D341Med (cell line): ENCODE measurements around the gene IST1.
A peak's percentile ranks its signal among the peaks of the same experiment; 100 is the strongest.
"Not testable (repeated sequence)": the region's sequence is repeated elsewhere in the genome, so short reads cannot be mapped to it uniquely, and the experiment has no call there.

ENCODE experiments used
- DNase-seq: peaks from one replicate; pipeline ENCODE4 v3.0.0; 2012; ENCODE audit warnings: low spot score

The IST1 gene

DNA sequence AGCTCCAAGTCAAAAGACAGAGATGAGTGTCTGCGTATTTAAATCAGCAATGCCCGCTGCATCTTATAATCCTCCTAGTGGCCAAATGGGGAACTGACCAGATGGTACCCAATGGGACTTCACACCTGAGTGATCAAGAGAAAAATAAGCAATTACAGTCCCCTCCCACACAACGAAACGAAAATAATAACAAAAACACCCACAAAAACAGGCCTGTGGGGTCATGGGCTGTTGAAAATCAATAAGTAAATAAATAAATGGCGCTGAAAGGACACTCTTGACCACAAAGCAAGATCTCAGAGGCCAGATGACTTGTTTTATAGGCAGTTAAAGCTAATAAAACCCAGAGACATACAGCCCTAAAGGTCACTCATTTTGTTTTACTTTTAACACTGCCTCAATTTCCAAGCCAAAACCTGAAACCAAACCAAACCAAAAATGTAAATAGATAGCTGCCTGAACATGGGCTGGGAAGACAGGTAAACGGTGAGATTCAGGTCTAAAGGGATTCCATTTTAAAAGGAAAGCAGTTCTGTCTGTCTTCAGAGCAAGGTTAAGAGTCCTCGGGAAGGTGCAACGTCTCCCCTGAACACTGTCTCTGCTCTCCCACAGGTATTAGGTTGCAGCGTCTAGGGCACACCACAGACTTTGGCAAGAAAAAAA, 12.7 kb upstream of the IST1 start:
- peak; percentile 65 for DNase-seq

DNA sequence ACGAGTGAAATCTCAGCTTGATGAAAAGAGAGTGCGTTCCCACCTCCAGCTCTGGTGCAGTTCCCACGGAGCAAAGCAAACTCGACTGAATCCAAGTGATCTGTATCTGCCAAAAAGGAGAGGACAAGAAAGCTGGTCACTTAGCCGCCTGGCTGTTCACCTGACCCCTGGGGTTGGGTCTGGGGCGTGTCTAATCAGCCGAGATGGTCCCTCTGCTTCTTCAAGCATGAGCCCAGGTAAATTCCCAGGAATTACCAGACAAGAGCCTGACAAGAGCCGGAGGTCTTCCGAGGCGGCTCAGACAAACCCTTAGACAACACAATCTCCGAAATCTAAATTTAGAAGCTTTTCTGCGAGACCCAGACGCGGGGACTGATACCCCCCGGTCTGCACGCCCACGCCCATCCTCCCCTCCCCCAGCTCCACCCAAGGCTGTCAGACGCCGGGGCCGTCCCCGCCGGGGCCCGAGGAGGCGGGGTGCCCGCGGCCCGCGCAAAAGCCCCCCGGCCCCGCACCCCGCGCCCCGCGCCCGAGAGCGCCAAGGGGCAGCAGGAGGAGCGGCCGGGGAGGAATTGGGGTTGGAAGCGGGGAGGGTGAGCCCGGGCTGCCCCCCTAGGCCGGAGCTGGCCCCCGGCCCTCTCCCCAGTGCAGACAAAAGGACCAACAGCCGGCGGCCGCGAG, 12.0 kb upstream of the IST1 start:
- DNase-seq = peak; percentile 76

DNA sequence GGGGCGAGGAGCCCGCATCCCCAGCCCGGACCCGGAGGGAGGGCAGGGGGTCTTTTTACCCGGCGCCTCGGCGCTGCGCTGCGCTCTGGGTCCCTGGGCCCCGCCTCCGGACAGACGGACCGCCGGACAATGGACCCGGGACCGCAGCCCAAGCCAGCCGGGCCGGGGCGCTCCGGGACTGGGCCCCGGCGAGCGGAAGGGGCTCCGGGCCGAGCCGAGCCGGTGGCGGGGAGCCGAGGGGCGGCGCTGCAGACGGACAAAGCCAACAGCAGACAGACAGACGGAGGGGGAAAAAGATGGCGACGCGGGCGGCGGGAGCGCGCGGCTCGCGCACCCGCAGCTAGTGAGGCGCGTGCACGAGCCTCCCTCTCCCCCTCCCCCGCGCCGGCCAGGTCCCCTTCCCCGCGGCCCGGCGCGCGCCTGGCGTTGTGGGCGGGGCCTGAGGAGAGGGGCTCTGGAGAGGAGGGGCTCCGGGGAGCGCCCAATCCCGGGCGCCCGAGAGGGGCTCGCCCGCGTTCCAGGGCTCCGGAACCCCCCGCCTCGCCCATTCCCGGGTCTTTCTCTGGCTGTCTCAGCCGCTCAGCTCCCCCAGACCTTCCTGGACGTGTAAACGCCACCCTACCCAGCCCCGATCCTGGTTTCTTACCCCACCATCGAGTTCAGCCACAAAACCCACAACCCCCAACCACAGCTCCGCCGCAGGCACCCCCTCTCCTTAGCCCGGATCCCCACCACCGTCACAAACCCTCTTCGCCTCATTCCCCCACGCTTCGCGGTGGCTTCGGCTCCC, 11.3 kb upstream of the IST1 start, which contains the start of gene ZNF821:
Gene ZNF821, minus strand, starts transcription at position 334 of the 790 bp plus-strand sequence. CDS start 4,236 bp downstream, outside the sequence.
- DNase-seq = peak; percentile 97

DNA sequence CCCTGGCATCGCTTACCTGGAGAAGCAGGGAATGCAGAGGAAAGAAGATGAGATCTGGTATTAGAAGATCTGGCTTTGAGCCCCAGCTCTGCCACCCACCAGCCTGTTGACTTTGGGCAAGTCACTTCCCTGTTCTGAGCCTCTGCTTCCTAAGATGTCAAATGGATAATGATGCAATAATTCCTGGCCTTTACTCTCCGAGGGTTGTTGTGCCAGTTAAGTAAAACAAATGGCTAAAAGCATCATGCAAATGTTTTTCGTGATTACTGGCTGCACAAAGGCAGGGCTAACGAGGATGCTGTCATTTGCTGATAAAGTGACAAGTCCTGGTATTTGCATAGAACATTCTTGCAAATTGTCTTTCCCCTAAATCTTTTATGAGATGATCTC, 10.1 kb upstream of the IST1 start:
- no peak for DNase-seq

DNA sequence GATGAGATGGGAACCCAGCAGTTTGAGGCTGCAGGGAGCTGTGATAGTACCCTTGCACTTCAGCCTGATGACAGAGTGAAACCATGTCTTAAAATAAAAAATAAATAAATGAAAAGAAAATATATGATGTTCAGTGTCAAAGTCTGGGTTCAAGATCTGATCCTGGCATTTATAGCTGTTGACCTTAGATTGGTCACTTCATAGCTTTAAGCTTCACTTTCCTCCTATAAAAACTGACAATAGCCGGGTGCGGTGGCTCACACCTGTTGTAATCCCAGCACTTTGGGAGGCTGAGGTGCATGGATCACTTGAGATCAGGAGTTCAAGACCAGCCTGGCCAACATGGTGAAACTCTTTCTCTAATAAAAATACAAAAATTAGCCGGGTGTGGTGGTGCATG, 6.2 kb upstream of the IST1 start:
- no peak for DNase-seq

DNA sequence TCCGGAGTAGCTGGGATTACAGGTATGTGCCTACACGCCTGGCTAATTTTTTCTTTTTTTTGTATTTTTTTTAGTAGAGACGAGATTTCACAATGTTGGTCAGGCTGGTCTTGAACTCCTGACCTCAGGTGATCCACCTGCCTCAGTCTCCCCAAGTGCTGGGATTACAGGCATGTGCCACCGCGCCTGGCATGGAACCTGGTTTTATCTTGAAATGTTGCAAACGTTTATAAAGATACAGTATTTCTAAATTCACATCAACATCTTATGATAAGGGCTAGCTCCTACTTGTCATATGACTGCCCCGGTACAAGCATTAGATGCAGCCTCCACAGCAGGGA, 1.5 kb upstream of the IST1 start:
- no peak for DNase-seq

DNA sequence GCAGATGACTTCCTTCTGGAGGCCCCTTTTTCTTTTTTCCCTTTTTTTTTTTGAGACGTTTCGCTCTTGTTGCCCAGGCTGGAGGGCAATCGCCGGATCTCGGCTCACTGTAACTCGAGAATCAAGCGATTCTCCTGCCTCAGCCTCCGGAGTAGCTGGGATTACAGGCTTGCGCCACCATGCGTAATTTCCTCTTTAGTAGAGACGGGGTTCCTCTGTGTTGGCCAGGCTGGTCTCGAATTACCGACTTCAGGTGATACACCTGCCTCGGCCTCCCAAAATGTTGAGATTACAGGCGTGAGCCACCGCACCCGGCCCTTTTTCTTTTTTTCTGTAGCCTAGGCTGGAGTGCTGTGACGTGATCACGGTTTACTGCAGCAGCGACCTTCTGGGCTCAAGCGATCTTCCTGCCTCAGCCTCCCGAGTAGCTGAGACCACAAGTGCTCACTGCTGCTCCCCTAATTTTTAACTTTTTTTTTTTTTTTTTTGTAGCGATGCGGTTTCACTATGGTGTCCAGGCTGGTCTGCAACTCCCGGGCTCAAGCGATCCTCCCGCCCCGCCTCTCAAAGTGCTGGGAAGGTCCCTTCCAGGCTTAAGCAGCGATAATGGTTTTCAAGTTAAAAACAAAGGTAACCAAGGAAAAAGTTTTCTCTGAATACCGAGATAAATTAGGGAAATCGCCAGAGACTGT, 956 bp upstream of the IST1 start:
- peak; percentile 25 for DNase-seq

DNA sequence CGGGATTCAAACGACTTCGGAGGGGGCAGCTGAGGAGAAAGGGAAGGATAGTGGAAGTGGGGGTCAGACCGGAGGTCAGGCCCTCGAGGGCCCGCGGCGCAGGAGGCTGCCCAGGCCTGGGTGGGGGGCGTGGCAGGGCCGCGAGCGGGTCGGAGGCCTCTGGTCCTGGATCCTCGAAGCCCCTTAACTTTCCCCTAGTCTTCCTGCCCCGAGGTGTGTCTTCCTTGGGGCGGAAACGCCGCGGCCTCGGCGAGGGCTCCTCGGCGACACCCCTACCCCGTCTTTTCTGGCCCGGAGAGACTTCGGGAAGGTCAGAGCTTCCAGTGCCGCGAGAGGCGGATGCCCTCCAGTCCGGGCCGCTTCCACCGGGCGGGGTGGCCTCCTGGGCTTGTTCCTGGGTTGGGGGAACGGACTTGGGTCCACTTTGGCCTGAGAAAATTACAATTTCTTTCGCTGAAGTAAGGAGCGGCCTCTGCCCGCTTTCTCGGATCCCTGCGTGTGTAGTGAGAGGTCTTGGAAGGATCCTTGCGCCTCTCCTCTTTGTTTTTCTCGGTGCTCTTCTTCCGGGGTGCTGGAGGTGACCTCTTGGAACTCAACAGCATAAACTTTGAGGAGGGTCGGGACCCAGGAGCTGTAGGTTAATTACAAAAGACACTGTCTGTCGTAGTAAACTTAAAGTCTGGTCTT, 491 bp downstream of the IST1 start:
- DNase-seq = no peak

DNA sequence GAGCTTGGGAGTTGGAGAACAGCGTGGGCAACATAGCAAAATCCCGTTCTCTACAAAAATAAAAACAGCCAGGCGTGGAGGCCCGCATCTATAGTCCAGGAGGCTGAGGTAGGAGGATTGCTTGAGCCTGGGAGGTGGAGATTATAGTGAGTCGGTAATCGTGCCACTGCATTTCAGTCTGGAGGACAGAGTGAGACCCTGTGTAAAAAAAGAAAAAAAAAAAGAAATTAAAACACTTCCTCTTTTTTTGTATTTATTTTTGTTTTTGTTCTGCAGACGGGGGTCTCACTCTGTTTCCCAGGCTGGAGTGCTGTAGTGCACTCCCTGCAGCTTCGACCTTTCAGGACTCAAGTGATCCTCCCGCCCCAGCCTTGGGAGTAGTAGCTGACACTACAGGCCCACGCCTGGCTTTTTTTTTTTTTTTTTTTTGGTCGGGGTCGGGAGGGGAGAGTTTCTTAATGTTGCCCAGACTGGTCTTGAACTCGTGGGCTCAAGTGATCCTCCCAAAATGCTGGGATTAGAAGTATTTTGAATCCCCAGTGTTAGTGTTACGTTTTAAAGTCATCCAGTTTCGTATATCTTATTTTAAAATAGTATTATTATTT, 1.5 kb downstream of the IST1 start:
- DNase-seq = no peak

DNA sequence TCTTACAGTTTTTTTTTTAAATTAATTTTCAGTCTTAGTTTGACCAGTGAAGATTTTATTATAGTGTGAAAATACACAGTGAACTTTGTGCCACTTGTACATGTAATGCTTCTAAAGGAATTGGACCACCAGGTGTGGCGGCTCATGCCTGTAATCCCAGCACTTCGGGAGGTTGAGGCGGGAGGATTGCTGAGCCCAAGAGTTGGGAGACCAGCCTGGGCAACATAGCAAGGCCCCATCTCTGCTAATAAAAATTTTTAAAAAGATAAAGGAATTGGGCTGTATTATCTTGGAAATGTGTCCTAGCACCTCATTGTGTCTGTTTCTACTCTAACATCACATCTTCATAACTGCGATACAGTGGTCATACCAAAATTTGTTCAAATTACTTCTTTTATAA, 3.8 kb downstream of the IST1 start:
- DNase-seq = no peak

DNA sequence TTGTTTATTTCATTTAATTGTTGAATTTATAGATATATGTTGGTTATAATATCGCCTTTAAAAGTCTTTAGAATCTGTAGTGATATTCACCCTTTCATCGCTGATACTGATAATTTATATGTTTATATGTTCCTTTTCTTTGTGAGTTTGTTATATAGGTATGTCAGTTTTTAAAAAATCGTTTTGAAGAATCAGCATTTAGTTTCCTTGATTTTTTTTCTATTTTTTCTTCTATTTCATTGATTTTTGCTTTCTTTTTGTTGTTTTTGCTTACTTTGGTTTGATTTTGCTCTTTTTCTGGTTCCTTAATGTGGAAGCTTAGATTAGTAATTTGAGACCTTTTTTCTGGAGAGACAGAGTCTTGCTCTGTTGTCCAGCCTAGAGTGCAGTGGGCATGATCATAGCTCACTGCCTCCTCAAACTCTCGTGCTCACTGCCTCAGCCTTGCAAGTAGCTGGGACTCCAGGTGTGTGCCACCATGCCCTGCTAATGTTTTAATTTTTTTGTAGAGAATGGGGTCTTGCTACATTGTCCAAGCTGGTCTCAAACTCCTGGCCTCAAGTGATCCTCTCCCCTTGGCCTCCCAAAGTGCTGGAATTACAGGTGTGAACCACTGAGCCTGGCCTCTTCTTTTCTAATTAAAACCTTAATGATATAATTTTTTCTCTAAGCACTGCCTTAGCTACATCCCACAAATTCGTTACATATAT, 7.5 kb downstream of the IST1 start:
- DNase-seq = no peak

DNA sequence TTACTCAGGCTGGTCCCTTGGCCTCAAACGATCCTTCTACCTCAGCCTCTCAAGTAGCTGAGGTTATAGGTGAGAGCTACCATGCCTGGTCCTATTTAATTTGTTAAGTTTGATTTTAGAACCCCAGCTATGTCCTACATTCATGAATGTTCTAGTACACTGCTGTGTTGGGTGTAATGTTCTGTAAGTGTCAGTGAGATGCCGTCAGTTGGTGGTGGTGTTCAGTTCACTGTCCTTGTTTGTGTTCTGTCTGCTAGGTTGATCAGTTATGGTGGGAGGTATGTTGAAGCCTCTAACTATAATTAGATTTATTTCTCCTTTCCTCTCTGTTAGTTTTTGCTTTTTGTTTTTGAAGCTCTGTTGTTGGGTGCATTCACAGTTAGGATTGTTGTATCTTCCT, 8.3 kb downstream of the IST1 start:
- no peak for DNase-seq

DNA sequence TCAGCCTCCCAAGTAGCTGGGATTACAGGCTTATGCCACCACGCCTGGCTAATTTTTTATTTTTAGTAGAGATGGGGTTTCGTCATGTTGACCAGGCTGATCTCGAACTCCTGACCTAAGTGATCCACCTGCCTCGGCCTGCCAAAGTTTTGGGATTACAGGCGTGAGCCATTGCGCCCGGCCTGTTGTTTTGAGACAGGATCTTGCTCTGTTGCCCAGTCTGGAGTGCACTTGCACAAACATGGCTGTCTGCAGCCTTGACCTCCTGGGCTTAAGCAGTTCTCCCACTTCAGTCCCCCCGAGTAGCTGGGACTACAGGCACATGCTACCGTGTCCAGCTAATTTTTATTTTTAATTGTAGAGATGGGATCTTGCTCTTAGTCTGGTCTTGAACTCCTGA, 8.9 kb downstream of the IST1 start:
- DNase-seq = no peak

DNA sequence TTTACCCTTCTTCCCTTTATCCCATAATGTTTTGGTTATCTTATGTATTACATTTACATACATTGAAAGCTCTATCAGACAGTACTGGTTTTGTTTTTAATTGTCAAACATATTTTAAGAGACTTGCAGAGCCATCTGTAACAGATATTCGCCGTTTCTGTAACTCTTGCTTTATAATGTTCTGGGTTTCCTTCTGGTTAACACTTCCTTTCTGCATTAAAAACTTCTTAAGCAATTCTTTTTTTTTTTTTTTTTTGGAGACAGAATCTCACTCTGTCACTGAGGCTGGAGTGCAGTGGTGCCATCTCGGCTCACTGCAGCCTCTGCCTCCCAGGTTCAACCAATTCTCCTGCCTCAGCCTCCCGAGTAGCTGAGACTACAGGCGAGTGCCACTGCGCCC, 10.4 kb downstream of the IST1 start:
- DNase-seq = not testable (repeated sequence)

DNA sequence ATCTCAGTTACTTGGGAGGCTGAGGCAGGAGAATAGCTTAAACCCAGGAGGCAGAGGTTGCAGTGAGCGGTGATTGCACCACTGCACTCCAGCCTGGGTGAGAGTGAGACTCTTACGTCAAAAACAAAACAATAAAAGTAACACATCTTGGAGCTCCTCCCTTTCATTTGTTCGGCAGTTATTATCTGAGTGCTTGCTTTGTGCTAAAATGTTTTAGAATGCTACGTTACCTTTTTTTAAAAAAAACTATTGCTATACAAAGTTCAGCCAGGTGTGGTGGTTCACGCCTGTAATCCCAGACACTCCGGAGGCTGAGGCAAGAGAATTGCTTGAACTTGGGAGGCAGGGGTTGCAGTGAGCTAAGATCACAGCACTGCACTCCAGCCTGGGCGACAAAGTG, 15.8 kb downstream of the IST1 start:
- DNase-seq = no peak

DNA sequence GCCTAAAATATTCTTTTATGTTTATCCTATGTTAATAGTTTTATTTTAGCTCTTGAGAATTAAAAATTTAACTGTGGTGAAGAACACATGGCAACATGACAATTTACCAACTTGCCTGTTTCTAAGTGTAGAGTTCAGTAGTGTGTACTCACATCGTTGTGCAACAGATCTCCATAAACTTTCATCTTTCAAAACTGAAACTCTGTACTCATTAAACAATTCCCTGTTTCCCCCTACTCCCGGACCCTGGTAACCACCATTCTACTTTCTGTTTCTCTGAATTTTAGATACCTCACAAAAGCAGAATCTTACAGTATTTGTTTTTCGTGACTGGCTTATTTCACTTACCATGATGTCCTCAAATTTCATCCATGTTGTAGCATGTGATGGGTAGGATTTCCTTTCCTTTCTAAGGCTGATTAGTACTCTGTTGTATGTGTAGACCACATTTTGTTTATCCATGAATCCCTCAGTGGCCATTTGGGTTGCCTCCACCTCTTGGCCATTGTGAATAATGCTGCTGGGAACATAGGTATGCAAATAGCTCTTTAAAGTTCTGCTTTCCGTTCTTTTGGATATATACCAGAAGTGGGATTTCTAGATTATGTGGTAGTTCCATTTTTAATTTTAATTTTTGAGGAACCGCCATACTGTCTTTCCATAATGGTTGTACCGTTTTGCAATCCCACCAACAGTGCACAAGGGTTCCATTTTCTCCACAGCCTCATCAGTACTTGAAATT, 17.4 kb downstream of the IST1 start:
- no peak for DNase-seq

DNA sequence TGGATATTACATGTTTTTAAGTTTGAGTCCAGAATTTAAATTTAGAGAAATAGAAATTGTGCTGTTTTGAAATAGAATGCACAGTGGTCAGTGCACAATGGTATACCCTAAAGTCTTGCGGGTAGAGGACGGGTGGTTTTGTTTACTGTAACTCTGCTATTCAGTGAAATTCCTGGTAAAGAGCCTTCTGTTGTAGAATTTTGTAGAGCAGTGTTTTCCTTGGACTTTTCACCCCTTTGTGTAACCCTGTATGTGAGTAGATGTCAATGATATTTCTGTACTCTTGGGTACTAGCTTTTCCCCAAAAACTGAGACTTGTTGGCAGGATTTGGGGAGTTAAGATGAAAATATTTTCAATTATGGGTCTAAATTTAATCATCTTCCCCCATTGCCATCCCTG, 19.5 kb downstream of the IST1 start:
- DNase-seq = no peak

DNA sequence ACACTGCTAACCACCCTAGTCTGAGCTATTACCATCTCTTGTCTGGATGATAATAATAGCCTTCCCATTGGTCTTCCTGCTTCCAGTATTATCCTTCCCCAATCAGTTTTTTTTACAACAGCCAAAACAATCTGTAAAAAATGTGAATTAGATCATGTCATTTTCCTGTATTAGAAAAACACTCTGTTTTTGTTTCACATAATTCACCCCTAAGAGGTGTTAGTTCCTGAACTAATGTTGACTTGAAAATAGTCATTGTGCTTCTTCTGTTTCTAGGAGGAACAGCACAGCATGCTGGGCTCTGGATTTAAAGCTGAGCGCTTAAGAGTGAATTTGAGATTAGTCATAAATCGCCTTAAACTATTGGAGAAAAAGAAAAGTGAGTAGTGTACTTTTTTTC, 20.0 kb downstream of the IST1 start:
- DNase-seq = no peak

DNA sequence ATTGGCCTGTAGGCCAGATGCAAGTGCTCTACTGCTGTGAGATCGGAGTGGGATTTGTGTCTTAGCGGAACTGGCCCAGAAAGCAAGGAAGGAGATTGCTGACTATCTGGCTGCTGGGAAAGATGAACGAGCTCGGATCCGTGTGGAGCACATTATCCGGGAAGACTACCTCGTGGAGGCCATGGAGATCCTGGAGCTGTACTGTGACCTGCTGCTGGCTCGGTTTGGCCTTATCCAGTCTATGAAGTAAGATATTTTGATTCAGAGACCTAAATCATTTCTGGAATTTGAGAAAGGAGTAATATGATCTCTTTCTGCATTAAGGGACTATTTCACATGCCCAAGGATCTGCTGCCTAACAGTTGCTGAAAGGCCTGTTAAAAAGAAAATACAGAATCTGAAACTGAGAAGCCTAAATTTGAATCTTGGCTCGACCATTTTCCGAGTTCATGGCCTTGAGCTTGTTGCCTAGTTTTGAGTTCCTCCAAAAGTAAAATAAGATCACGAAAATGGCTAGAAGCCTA, 21.1 kb downstream of the IST1 start:
- DNase-seq = no peak

DNA sequence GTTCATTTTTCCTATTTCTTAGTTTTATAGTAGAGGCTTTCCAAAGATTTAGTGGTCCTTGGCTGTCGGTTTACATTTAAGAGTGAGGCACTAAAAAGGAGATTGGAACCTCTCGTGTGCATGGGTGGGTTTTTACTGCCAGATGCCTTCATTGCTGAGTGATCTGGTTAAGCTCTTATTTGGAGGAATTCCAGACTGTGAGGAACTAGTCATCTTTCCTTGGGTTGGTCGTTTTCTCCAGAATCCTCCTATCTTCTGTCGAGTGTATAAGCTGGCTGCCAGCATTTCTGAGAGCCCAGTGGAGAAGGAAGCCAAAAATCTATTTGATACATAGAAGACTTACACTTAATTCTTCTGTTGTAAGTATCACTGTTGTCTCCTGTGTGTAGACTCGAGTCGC, 22.6 kb downstream of the IST1 start:
- peak; percentile 37 for DNase-seq
